SU-DHL-6 (cell line): ENCODE results near the gene DALRD3.

Source experiments
- H2AFZ ChIP-seq: fragments of 200-600 bp; sonication (generic); 2 replicates; pipeline ENCODE4 v1.6.1; 2014; ENCODE audit warnings: low read depth, mild to moderate bottlenecking, moderate library complexity, mixed read lengths, antibody characterized with exemption, low read length; ENCODE audit not compliant: severe bottlenecking
- H3F3A ChIP-seq: fragments of 200-600 bp; shearing (Covaris generic); 2 replicates; pipeline ENCODE4 v1.6.0; 2016; ENCODE audit warnings: antibody characterized with exemption, mild to moderate bottlenecking; ENCODE audit not compliant: insufficient read depth
- H3K27ac ChIP-seq: fragments of 200-600 bp; sonication (generic); 2 replicates; pipeline ENCODE4 v1.5.1; 2016; ENCODE audit warnings: low read depth, mild to moderate bottlenecking, low read length, moderate library complexity, mixed read lengths
- H3K27me3 ChIP-seq: fragments of 200-600 bp; sonication (generic), shearing (Covaris generic); 2 replicates; pipeline ENCODE4 v1.6.0; 2014; ENCODE audit warnings: mild to moderate bottlenecking, low read length
- H3K36me3 ChIP-seq: fragments of 200-600 bp; sonication (generic); 2 replicates; pipeline ENCODE4 v1.6.1; 2014; ENCODE audit warnings: mild to moderate bottlenecking, low read length, mixed read lengths
- H3K4me2 ChIP-seq: fragments of 300-600, 200-600 bp; shearing (Covaris generic), sonication (generic); 2 replicates; pipeline ENCODE4 v1.6.0; 2014; ENCODE audit warnings: low read length, low read depth, mild to moderate bottlenecking; ENCODE audit not compliant: poor library complexity, severe bottlenecking
- H3K4me3 ChIP-seq: fragments of 200-600 bp; sonication (generic); 2 replicates; pipeline ENCODE4 v1.5.1; 2014; ENCODE audit warnings: antibody characterized with exemption, low read length, mild to moderate bottlenecking, mixed read lengths; ENCODE audit not compliant: insufficient read depth, poor library complexity, severe bottlenecking
- H3K79me2 ChIP-seq: fragments of 200-600 bp; sonication (generic); 2 replicates; pipeline ENCODE4 v1.6.1; 2014; ENCODE audit warnings: mild to moderate bottlenecking, low read length, moderate library complexity; ENCODE audit not compliant: insufficient read depth
- H3K9ac ChIP-seq: fragments of 200-600 bp; sonication (generic); 2 replicates; pipeline ENCODE4 v1.7.0; 2014; ENCODE audit warnings: mild to moderate bottlenecking, low read length
- H3K9me2 ChIP-seq: fragments of 200-600 bp; sonication (generic); replicated peaks from 2 replicates; pipeline ENCODE4 v1.6.1; 2014; ENCODE audit warnings: low read length; ENCODE audit not compliant: insufficient read depth
- H3K9me3 ChIP-seq: fragments of 200-600 bp; sonication (generic); 2 replicates; pipeline ENCODE4 v1.6.1; 2014; ENCODE audit warnings: low read length, mixed read lengths; ENCODE audit not compliant: insufficient read depth
- H4K20me1 ChIP-seq: fragments of 200-600 bp; sonication (generic); 2 replicates; pipeline ENCODE4 v1.6.1; 2014; ENCODE audit warnings: low read depth, mild to moderate bottlenecking, antibody characterized with exemption, low read length, moderate library complexity, mixed read lengths
- CTCF ChIP-seq: fragments of 200-600 bp; sonication (generic); IDR thresholded peaks from one replicate; pipeline ENCODE4 v1.5.1; 2017; ENCODE audit warnings: antibody characterized with exemption, mild to moderate bottlenecking, low read length, moderate library complexity; ENCODE audit not compliant: insufficient read depth, poor library complexity, severe bottlenecking
- EZH2phosphoT487 ChIP-seq: fragments of 200-600 bp; sonication (generic), shearing (Covaris generic); conservative IDR thresholded peaks from 2 replicates; pipeline ENCODE4 v1.6.1; 2018; ENCODE audit warnings: mild to moderate bottlenecking, antibody characterized with exemption, low read length, moderate library complexity, mixed read lengths

Gene DALRD3

GRCh38 chr3:49024449-49024848 is 6.1 kb upstream of the DALRD3 start:
- Histone ChIP-seq H3K4me2 (no peak overlapping the region), H3K36me3 (0 out of 2 replicates have a peak, but pooled peaks cover 11% of the 10 kb centered on the region), H3K27ac (peak overlapping the region; percentile 61; the same call in 1 of the 2 replicates), H3F3A (peaks cover 18% of the 10 kb centered on the region), H2AFZ (no peak overlapping the region), H3K79me2 (peaks cover 39% of the 10 kb centered on the region), H3K9me2 (no peaks in the 10 kb centered on the region), H3K27me3 (no peaks in the 10 kb centered on the region), H4K20me1 (no peaks in the 10 kb centered on the region), H3K9me3 (no peaks in the 10 kb centered on the region), H3K4me3 (no peak overlapping the region), H3K9ac (no peak overlapping the region)
- no peak for TF ChIP-seq CTCF
- no peak for TF ChIP-seq EZH2phosphoT487

GRCh38 chr3:49023775-49024174 is 5.4 kb upstream of the DALRD3 start:
- Histone ChIP-seq H3K9me3 (no peaks in the 10 kb centered on the region), H3K9me2 (no peaks in the 10 kb centered on the region), H3F3A (peaks cover 24% of the 10 kb centered on the region), H3K4me2 (no peak overlapping the region), H3K79me2 (peaks cover 36% of the 10 kb centered on the region), H3K36me3 (0 out of 2 replicates have a peak, but pooled peaks cover 11% of the 10 kb centered on the region), H3K4me3 (no peak overlapping the region), H2AFZ (no peak overlapping the region), H3K9ac (no peak overlapping the region), H3K27me3 (no peaks in the 10 kb centered on the region), H3K27ac (0 out of 2 replicates have a peak overlapping the region, but pooled peaks have one; percentile 17), H4K20me1 (no peaks in the 10 kb centered on the region)
- TF ChIP-seq EZH2phosphoT487: no peak
- no peak for TF ChIP-seq CTCF

GRCh38 chr3:49022688-49023171 is 4.3 kb upstream of the DALRD3 start:
- H3F3A ChIP-seq: peaks cover 25% of the 10 kb centered on the region
- no peak for TF ChIP-seq EZH2phosphoT487
- TF ChIP-seq CTCF: no peak
- no peaks in the 10 kb centered on the region for H3K27me3 ChIP-seq
- H4K20me1 ChIP-seq: no peaks in the 10 kb centered on the region
- H3K4me3 ChIP-seq: peak overlapping the region; percentile 79
- H3K9ac ChIP-seq: peak overlapping the region; percentile 94
- H2AFZ ChIP-seq: no peak overlapping the region
- H3K9me3 ChIP-seq: no peaks in the 10 kb centered on the region
- H3K79me2 ChIP-seq: peaks cover 25% of the 10 kb centered on the region
- no peaks in the 10 kb centered on the region for H3K9me2 ChIP-seq
- H3K27ac ChIP-seq: peak overlapping the region; percentile 94
- H3K36me3 ChIP-seq: 0 out of 2 replicates have a peak, but pooled peaks cover 11% of the 10 kb centered on the region
- H3K4me2 ChIP-seq: peak overlapping the region; percentile 71
